GOT3 (cell line): Measurements from ENCODE around the gene FADD.
A peak's percentile ranks its signal among the peaks of the same experiment; 100 is the strongest.

Experiments used
- DNase-seq: peaks from one replicate; lab custom pipeline; 2025; ENCODE audit warnings: mixed read lengths; lab: John Stamatoyannopoulos, UW

The FADD gene

DNA sequence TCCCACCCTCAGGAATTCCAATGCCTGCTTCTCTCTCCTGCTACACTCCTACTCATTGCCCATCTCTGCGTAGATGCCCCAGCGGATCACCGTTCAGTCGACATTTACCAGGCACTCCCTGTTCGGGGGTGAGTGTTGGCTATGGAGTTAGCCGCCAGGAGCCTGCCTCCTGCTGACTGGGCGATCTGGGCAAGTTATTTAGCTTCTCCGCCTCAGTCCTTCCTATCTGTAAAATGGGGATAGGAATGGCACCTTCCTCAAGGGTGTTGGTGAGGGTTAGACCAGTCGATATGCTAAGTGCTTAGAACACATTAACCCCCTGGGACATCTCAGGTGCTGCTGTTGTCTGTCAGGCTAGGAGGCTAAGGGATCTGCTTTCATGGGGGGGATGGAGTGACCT is 30.9 kb downstream of the FADD start:
- no peak for DNase-seq

DNA sequence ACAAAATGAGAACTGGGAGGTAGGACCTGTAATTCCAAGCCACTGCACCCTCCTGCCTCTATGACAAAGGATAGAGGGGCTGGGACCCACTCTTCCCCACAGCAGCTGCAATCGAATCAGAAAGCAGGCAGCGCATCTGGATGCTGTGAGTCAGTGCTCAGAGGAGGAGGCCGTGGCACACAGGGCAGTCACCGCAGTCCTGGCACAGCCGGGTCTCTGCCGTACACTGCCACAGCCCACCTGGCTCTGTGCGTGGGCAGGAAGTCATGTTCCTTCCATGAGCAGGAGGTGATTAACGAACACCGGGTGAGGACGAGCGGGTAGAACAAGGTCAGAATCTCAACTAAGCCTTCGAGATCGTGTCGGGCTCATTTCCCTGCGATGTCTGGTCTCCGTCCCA is 37.2 kb downstream of the FADD start:
- DNase-seq, result no peak

DNA sequence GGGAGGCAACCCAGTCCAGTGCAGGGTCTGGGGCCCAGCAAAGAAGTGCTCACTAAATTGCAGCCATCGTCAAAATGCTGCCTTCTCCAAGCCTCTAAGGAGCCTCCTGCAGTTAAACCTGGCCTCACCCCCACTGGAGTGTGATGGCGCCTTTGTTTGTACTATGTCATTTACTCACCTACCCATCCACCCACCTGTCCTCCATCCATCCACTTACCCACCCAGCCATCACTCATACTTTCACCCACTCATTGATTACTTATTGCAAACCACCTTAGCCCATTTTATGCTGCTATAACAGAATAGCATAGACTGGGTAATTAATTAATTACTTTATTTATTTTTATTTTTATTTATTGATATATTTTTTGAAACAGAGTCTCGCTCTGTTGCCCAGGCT is 38.6 kb downstream of the FADD start:
- no peak for DNase-seq

DNA sequence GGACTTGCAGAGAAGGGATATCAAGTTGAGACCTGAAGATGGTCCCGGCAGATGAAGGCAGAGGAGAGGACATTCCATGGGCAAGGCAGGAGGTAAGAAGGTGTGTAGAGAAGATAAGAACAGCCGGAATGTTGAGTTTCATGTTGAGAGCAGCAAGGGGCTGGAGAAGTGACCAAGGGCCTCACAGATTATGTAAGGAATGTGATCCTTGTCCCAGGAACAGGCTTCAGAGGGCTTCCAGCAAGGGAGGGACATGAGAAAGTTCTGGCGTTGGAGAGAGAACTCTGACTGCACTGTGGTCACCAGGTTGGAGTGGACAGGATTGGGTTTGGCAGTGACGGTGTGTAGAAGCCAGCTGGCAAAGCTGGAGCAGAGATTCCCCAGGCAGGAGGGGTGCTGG is 39.8 kb downstream of the FADD start:
- DNase-seq, result no peak

DNA sequence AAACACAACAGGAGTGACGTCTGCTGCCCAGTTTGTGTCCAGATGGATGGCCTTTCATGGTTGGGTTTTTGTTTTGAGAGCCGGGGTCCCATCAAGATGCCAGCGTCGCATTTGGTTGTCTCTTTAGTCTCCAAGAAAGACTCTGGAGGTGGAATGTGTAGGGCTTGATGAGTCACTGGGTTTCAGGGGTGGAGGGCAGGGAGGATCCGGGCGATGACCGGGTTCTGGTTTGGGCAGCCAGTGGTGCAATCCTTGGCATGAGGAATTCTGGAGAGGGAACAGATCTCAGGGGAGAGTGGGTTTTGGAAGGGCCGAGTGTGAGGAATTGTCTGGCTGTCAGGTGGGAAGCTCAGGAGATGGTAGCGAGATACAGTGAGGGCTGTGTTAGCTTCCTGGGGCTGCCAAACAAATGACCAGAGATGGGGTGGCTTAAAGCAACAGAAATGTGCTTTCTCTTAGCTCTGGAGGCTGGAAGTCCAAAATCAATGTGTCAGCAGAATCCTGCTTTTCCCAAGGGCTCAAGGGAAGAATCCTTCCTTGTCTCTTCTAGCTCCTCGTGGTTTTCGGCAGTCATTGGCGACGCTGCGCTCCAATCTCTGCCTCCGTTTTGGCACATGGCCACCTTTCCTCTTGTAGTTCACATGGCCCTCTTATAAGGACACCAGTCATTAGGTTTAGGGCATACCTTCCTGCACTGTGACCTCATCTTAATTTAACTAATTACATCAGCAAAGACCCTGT is 41.0 kb downstream of the FADD start:
- peak; percentile 26 for DNase-seq

DNA sequence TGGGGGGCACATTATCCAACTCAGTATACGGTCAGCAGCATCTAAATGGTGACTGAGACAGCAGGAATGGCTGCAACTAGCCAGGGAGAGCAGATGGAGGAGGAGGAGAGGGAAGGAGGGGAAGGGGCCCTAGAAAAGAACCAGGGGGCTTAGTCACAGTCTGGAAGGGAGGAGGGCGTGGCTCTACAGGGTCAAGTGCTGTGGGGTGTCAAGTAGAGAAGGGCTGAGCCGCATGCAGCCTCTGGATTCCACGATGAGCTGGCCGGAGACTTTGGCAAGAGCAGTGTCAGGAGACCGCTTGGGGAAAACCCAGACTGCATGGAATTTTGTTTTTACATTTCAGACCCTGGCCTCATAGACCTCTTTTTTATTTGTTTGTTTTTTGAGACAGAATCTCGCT is 41.6 kb downstream of the FADD start:
- peak; percentile 16 for DNase-seq

DNA sequence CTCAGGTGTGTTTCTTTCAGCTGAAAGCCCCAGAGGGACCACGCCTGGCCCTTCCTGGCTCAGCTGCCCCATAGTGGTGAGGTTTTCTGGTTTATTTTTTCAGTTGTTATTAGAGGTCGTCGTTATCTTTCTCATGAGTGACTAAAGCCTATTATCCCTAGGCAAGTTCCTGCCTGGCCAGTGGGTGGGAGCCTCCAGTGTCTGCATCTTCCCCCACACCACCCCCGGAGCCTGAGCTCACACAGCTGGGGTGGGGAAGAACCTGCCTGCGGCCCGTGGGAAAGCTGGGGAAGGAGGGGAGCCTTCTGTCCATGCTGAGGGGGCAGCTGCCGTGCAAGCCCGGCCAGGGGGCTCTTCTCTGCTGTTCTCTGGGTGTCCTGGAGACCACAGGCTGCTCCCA is 43.1 kb downstream of the FADD start:
- DNase-seq, result no peak

DNA sequence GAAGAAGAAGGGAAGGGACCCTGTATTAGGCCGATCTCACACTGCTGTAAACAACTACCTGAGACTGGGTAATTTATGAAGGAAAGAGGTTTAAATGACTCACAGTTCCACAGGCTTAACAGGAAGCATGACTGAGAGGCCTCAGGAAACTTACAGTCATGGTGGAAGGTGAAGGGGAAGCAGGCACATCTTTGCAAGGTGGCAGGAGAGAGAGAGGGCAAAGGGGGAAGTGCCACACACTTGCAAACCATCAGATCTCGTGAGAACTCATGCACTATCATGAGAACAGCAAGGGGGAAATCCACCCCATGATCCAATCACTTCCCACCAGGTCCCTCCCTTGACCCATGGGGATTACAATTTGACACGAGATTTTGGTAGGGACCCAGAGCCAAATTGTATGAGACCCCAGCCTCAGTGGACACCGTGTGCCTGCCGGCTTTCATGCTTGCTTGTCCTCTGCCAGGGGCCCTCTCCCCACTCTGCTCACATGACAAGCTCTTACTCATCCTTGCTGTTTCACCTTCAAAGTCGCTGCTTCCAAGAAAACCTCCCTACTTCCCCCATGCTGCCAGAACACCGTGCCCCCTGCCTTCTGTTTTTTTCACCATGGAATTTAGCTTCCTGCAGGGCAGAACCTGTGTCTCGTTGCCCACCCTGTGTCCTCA is 44.1 kb downstream of the FADD start:
- DNase-seq, result no peak

DNA sequence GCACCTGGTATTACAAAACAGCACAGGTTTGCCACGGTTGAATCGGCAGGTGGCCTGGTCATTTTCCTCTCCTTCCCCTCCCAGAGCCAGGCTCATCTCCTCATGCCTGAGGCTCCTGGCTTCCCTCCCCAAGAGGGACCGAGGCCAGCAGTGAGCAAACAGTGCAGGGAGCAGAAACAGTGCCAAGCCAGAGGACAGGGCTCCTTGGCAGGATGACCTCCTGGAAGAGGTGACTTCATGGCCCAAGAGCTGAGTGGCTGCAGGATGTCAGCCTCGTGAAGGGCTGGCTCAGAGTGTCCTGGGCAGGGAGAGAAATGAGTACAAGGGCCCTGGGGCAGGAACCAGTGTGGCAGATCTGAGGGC is 44.6 kb downstream of the FADD start:
- no peak for DNase-seq

DNA sequence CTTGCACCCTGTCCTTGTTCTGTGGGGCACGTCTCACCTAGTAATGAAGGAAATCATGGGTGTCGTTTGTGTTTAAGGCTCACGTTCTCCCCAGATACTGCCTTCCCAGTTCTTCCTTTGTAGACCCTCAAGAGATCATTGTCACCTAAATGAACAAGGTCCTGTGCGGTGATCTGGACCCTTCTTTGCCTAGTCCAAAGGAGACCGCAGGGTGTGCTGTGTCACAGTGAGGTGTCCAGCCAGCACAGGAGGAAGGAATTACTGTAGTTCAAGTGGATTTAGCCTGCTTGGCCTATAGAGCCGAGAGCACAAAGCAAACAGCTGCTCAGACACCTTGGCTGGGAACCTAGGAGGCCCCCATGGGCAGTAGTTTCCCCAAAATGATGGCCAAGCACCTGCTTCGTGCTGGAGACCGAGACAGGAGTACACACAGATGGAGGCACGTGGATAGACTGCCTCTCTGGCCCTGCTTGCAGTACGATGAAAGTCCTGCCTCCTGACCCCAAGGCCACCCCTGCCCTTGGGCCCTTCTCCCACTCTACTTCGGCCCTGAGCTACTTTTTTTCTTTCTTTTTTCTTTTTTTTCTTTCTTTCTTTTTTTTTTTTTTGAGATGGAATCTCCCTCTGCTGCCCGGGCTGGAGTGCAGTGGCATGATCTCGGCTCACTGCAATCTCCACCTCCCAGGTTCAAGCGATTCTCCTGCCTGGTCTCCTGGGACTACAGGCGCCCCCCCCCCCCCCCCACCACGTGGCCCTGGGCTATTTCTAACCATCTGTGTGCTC is 48.0 kb downstream of the FADD start:
- no peak for DNase-seq

DNA sequence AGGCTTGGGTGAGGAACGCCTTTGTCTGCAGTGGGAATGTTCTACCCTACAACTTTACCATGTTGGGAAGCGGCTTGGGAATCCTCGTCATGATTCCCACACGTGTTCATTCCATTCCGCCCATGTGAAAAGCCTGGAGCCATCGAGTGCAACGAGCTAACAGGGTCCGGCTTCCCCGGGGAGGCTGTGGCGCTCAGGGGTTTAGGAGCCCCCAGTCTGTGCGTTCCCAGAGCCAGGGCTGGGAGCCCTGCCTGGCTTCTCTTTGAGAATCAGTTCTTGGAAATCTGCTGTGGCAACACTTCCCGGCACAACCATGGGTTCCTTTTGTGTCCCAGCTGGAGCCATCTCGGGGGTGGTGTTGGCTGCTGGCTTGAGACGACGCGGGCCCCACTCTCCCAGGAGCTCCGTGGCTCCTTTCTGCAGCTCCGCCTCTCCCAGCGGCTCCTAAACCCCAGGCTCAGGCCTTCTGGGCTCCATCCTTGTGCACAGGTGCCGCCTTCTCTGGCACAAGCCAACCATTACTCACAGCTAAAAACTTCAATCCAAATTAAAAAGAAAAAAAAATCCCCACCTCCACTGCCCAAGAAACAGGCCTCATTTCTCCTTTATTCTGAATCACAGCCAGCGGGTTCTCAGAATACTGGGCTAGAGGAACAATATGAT is 48.7 kb downstream of the FADD start:
- no peak for DNase-seq

DNA sequence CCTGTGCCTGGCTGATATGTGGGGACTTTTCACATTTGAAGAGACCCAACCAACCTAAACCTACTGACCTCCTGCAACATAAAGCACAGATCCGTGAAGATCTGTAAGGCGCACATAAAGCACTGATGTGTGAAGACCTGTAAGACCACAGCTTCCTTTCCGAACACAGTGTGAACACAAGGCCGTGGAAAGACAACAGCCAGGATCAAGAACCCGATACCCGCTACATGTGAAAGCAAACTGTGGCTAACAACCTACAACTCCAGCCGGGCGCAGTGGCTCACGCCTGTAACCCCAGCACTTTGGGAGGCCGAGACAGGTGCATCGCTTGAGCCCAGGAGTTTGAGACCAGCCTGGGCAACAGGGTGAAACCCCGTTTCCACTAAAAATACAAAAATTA is 49.7 kb downstream of the FADD start:
- no peak for DNase-seq

DNA sequence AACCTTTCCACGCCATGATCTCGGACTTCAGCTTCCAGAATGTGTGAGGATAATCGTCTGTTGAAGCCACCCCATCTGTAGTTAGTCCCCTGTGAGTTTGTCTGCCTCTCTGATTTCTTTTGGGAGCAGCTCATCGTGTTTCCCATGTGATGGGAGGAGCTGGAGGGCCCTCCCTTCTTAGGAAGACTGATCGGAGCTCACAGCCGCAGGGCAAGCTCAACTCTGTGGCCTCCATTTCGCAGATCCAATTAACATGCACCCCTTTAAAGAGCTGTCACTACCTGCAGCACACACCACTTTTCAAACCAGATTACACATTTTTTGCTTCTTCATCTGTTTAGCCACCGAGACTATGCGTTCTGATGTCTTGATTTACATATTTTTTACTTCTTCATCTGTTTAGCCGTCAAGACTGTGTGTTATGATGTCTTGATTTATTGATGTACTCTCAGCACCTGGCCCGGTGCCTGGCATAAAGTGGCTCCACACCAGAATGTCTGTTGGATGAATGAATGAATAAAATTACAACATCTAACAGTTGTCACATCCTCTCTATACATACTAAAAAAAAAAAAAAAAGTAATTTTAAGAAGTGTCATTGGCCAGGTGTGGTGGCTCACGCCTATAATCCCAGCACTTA is 52.5 kb downstream of the FADD start:
- DNase-seq, result no peak
